GM21737 (cell line): ENCODE data around the gene SULT1A1.
"Not testable (repeated sequence)": the region's sequence is repeated elsewhere in the genome, so short reads cannot be mapped to it uniquely, and the experiment has no call there.

Experiments used
- ATAC-seq: cut with Tn5 transposase; IDR thresholded peaks from one replicate; pipeline ENCODE4 v1.9.1; 2021; ENCODE audit warnings: mild to moderate bottlenecking, moderate library complexity; ENCODE audit not compliant: unreplicated experiment

The SULT1A1 gene

GRCh38 chr16:28592511-28592910, 17.3 kb downstream of the SULT1A1 start:
- ATAC-seq, result no peak

GRCh38 chr16:28591355-28591754, 18.5 kb downstream of the SULT1A1 start:
- ATAC-seq, result no peak

- no peak for ATAC-seq
Observed at GRCh38 chr16:28590384-28591340, 19.2 kb downstream of the SULT1A1 start.

GRCh38 chr16:28589930-28590329, 19.9 kb downstream of the SULT1A1 start:
- ATAC-seq, result no peak

- no peak for ATAC-seq
Observed at GRCh38 chr16:28589069-28589468, 20.8 kb downstream of the SULT1A1 start.

- ATAC-seq, result no peak
Observed at GRCh38 chr16:28587386-28587785, 22.5 kb downstream of the SULT1A1 start.

GRCh38 chr16:28586466-28586865, 23.4 kb downstream of the SULT1A1 start:
- no peak for ATAC-seq

- no peak for ATAC-seq
Observed at GRCh38 chr16:28585674-28586073, 24.2 kb downstream of the SULT1A1 start.

GRCh38 chr16:28580726-28581315, 29.0 kb downstream of the SULT1A1 start:
- ATAC-seq, result no peak

- ATAC-seq, result no peak
Observed at GRCh38 chr16:28575446-28576109, 34.3 kb downstream of the SULT1A1 start.

GRCh38 chr16:28574925-28575324, 34.9 kb downstream of the SULT1A1 start:
- no peak for ATAC-seq

GRCh38 chr16:28573738-28574718, 35.8 kb downstream of the SULT1A1 start:
- no peak for ATAC-seq

GRCh38 chr16:28572696-28573510, 36.9 kb downstream of the SULT1A1 start:
- ATAC-seq, result no peak

- no peak for ATAC-seq
Observed at GRCh38 chr16:28569968-28570752, 39.7 kb downstream of the SULT1A1 start.

- ATAC-seq, result no peak
Observed at GRCh38 chr16:28569021-28569420, 40.8 kb downstream of the SULT1A1 start.

- ATAC-seq, result no peak
Observed at GRCh38 chr16:28567292-28567691, 42.6 kb downstream of the SULT1A1 start.

GRCh38 chr16:28566233-28566925, 43.5 kb downstream of the SULT1A1 start:
- not testable (repeated sequence) for ATAC-seq

GRCh38 chr16:28563218-28563617, 46.6 kb downstream of the SULT1A1 start:
- no peak for ATAC-seq
